ENCODE results near the gene COL20A1.
"Not testable (repeated sequence)": the region's sequence is repeated elsewhere in the genome, so short reads cannot be mapped to it uniquely, and the experiment has no call there.

COL20A1 gene

DNA sequence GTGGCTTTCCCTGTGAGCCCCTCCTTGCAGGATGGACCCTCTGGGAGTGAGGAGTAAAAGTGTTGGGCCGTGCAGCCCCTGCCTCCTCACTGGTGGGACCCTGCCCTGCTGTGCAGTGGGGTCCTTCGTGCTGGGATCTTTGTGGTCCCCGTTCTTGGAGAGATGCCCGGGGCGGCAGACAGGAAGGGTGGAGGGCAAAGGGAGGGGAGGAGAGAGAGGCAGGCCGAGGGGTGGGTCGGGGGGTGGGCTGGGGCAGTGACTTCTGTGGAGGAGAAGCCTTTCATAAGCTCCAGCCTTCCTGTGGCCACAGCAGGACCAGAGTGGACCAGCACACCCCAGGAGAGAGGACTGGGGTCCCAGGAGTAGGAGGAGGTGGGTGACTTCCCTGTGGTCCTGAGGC, at the start of gene COL20A1:
Gene COL20A1, plus strand, starts transcription at position 283 of the 400 bp plus-strand sequence. CDS start 1,922 bp downstream, outside the sequence.
- no peak for DNase-seq

DNA sequence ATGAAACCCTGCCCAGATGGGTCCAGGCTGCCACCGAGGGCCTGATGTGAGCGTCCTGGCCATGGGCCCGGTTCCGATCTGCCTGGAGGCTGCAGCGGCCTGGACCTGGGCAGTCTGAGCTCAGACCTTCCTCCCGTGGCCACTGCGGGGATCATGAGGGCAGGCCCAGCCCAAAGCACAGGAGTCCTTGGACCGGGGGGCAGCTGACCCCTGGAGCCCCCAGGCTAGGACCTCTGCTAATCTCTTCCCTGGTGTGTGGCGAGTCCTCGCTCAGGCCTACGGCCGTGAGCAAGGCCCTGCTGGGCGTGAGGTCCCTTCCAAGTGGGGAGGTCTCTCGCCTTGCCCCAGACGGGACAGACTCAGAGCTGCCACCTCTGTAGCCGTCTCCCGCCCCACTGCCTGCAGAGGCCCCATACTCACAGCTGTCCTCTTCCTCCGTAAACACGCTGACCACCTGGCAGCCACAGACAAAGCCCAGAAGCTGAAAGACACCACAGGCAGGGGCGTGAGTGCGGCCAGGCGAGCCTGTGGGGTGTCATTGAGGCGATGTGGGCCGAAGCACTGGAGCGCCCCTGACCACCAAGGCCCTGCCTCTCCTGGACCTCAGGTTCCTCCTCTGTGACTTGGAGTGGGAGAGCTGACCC, 49.3 kb upstream of the COL20A1 start:
- DNase-seq: no peak

DNA sequence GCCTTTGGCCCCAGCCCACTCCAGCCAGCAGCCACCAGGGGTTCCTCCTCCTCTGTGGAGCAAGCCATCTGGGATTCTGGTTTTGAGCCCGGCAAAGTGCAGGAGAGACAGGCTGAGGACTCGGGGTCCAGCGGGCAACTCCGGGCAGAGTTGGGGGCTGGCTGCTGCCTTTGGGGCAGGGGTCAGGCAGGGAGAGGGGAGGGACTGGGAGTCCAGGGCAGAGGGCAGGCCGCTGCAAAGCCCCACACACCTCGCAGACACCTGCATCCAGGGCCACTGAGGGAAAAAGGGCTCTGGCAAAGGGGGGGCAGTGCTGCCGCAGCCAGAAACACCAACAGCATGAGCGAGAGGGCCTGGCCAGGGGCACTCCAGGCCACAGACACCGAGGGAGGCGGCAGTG, 48.5 kb upstream of the COL20A1 start:
- no peak for DNase-seq

DNA sequence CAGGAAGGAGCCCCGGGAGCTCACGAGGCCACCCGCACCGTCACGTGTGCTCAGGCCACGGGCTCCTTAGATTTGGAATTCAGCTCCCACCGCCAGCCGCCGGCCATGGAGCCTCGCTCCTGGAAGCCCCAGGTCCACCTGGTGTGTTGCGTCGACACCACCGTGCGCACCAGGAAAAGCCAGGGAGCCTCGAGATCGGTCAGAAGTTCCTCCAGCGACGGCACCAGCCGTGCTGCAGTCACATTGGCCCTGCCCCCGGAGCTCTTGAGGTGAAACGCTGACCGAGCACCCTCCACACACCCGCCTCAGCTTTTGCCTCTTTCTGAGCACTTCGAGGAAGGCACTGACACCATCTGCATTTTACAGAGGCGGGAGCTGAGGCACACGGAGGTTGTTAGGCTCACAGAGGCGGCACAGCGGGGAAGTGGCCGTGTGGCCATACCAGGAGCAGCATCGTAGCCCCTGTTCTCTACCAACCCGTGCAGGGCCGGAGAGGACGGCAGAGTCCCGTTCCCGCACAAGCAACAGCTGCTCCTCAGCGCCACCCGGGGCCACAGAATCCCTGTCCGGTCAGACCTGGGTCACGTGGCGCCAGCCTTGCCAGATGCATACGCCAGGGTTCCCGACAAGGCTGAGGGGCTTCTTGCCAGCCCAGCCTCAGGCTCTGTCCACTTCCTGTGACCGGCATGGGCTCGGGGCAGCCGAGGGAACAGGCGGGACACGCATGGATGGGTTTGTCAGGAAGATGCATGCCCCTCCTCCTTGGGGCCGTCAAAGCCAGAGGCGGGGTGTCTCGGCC, 46.3 kb upstream of the COL20A1 start:
- no peak for DNase-seq

DNA sequence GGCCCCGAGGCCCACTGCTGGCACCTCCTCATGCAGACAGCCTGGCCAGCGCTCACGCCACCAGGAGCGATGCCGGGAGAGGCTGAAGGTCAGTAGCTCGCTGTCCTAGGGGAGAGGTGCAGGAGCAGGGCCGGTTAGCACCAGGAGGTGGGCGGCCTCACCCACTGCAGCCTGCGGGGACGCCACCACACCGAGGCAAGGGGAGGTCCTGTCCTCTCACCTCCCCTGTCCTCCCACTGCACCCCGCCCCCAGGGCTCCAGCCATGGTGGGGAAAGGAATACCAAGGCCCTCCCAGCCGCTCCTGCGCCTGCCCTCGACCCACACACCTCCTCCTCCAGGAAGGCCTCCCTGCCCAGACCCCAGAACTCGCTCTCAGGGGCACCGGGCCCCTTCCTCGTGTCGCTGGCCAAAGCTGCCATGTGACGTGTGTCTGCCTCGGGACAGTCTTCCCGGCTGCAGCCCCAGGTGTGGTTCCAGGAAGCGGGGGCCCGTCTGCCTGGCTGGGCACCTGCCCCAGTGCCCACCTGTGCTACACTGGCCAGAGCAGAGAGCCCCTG, 45.2 kb upstream of the COL20A1 start:
- no peak for DNase-seq

GRCh38 chr20:63248835-63249591, 44.0 kb upstream of the COL20A1 start:
- no peak for DNase-seq

DNA sequence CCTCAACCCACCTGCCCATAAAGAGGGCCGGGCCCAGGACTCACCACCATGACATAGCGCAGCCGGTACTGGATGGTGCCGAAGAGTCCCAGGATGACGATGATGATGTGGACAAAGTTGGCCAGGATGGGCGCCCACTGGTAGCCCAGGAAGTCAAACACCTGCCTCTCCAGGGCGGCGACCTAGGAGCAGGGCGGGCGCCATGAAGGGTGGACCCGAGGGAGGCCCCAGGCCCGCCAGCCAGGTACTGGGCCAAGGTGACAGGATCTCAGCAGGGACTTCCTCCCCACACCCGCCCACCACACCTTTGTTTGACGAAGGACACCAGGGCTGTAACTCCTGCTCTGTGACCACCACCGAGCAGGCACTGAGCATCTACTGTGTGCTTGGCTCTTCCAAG, 43.1 kb upstream of the COL20A1 start:
- DNase-seq: no peak

GRCh38 chr20:63251350-63251749, 41.6 kb upstream of the COL20A1 start:
- DNase-seq: not testable (repeated sequence)

GRCh38 chr20:63252284-63252711, 40.7 kb upstream of the COL20A1 start:
- no peak for DNase-seq

GRCh38 chr20:63253065-63253437, 39.9 kb upstream of the COL20A1 start:
- DNase-seq: no peak

DNA sequence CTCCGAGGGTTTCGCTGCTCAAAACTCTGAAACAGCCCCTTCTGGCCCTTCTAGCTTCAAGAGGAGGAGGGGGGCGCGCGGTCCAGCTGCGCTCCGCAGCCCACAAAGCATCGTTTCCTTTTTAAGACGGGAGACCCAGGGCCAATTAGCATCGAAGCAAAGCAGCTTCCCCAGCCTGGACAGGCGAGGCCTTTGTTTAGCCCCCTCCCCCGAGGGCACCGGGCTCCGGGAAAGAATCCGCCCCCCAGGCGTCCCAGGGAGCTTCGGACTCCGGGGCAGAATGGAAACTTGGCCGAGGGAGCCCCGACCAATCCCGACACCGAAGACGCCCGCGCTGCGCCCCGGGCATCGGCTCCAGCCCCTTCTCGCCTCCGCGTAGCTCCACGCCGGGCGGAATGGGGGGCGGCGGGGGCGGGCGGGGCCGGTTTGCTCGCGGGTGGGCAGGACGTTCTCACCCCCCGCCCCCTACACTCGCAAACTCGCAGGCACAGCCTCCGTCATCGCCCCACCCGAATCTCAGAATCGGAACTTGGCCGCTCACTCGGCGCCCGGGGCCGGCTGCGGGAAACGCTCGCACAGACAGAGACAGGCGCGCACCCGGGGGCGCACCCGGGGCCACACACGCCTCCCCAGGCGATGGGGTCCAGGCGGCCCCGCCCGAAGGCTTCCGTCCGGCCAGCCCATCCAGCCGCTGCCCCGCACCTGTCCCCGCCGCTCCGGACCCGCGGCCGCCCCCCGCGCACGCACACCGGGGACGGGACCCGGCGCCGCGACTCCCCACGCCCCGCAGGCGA, 39.4 kb upstream of the COL20A1 start:
- no peak for DNase-seq

DNA sequence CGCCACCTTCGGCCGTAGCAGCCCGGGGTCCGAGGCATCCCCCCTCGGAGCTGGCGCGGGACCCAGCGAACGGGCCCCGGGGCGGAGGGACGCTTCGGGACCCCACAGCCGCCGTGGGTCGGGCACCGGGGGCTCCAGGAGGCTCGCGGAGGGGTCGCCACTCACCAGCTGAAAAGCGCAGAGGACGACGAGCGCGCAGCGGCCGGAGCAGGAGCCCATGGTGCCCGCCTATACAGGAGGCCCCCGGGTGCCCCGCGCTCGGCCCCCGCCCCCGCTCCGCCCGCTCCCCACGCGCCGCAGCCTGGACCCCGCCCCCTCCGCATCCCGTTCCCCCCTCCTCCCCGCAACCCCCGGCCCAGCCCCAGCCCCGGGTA, 38.8 kb upstream of the COL20A1 start, which contains the start of gene NKAIN4:
Gene NKAIN4, minus strand, starts transcription at position 232 of the 374 bp plus-strand sequence. Its CDS starts 13 bp downstream, at position 219.
- no peak for DNase-seq

DNA sequence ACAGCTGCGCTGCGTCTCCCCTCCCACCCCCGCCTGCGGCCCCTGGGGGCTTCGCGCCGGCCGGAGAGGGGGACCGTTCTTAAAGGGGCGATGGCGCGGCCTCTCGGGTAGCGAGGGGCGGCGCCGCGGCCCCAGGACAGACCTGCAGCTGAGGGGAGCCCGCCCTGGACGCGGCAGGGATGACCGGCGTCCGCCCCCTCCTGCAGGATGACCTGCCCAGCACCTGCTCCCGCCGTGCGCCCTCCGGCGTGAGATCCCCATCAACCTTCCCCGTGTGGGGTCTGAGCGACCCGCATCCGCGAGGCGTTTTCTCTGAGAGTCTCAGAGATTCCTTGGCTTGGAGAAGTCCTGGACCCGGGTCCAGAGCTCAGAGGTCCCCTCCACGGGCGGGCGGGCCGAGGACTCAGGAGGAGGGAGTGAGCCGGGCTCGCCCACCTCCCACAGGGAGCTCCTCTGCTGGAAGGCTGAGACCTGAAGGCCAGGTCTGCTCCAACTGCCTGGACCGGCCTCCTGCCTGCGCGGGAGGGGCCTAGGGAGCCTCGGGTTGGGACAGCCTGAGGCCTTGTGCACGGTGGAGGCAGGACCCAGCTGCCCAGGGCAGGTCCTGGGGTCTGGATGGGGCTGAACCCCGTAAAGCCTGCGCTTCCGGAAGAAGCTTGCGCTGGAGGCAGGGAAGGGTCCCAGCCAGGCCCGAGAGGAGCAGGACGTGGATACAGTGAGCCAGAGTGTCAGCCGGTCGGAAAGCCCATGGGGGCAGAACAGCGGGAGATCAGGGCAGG, 38.2 kb upstream of the COL20A1 start:
- DNase-seq: no peak

DNA sequence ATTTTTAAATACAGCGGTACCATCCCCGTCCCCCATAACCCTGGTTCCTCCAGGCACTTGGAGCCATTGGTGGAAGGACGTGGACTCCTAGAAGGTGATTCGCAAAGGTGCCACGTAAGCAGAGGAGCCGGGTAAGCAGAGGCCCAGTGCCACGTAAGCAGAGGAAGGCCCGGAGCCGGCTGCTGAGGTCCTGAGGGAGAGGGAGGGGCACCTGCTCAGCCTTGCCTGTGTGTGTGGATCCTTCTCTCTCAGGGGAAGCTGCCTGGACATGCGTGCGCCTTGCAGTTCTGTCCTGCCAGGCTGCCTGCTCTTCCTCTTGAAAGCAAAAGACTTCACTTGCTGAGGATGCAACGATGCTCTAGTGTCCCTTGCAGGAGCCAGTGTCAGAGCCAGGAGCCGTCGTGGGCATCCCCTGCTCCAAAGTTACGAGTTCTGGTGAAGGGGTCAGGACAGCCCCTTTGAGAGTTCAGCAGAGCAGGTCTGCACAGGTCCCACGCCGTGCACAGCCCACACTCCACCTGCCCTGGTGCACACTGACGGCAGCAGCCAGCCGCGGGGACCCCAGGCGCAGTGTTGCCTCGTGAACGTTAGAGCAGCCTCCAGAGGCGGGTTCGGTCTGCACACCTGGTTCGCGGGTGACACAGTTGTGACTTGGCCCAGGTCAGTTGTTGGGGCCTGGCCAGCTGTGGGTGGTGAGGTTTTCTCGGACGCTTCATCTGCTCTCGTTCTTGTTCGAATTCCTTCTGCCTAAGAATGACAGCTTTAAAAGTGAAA, 36.9 kb upstream of the COL20A1 start:
- no peak for DNase-seq

GRCh38 chr20:63256954-63257353, 36.0 kb upstream of the COL20A1 start:
- no peak for DNase-seq

DNA sequence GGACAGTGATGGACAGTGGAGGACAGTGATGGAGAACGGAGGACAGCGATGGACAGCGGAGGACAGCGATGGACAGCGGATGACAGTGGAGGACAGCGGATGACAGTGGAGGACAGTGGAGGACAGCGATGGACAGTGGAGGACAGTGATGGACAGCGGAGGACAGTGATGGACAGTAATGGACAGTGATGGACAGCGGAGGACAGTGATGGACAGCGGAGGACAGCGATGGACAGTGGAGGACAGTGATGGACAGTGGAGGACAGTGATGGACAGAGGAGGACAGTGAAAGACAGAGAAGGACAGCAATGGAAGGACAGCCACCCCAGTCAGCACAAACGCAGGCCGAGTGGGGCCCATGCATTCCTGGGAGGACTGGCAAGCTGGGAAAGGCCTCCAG, 35.4 kb upstream of the COL20A1 start:
- no peak for DNase-seq

DNA sequence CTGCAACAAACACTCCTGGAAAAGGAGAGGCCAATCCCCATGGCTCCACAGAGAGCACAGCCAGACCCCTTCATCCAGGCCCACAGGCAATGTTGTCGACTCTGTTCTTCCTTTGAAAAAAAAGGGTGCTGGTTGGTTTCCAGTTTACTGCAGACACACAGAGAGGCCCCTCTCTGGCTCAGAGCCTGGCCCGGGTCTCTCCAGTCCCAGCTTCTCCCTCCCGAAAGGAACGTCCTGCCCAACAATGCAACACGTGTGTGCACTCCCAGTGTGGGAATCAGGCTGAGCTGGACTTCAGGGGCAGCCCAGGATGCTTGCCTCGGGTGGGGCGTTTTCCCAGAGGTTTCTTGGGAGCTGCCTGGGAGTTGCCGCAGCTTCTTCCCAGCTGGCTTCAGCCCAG, 34.2 kb upstream of the COL20A1 start:
- no peak for DNase-seq

DNA sequence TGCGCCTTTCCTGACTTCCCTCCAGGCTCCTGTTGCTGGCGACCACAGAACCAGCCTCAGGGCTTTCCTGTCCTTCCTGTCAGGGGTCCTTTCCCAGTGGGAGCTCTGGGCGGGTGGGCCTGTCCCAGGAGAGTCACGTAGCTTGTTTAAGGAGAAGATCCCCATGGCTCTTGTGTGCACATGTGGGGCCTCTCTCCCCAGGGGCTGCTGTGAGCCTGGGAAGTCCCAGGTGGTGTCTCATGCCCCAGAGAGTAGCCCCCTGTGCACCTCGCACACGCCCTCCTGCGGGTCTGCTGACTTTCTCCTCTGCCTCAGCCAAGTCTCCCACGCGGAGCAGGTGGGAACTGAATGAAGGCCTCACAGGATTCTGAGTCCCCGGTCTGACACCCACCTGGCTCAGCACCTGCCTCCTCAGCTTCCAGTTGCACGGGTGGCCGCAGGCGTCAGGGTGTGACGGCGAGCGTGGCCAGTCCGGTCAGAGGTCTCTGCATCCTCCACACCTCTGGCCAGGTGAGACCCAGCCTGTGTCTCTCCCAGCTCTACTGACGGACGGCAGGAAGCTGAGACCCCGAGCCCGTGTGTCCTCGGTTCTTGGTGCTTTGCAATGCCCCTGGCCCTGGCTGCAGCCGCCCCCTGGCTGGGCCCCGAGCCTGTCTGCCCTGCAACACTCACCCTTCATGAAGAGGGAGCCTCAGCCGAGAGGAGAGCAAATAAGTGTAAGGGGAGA, 33.1 kb upstream of the COL20A1 start:
- no peak for DNase-seq

- DNase-seq: no peak
Measured at GRCh38 chr20:63260521-63260920, 32.5 kb upstream of the COL20A1 start.

All from activated CD4-positive, alpha-beta T cell treated with anti-CD3 and anti-CD28 coated beads, Interleukin-10, Interleukin-2, amounts not matched to agents 100 ng/mL and 50 ng/mL, durations not matched to agents 16 hours and 8 hours (primary cell).